ENCODE data around the gene B4GALT4. TPM values are rescaled to one million over a fixed set of nuclear protein-coding genes. Genes with fewer than 3 reads are reported as not detected.

Gene B4GALT4
- total RNA-seq, 2 donors from 2014 or later, result 141 to 145 TPM

- H3K4me1 Mint-ChIP-seq, result peaks cover 13% of the 10 kb centered on the region
- no peak overlapping the region for H3K4me3 Mint-ChIP-seq
- peaks cover 7% of the 10 kb centered on the region for H3K9me3 Mint-ChIP-seq
- DNase-seq, result no peak
- no peak overlapping the region for H3K4me3 ChIP-seq (ENCODE audit: low read length)
- no peak overlapping the region for H3K27ac ChIP-seq (ENCODE audit: low read depth, low read length)
- no peak overlapping the region for H3K9ac ChIP-seq (ENCODE audit: extremely low read depth, low read length, poor library complexity, severe bottlenecking)
- H3K36me3 ChIP-seq (ENCODE audit: control insufficient read depth, insufficient read depth, low read length), result no peaks in the 10 kb centered on the region
- peaks cover 23% of the 10 kb centered on the region for H3K27me3 Mint-ChIP-seq (ENCODE audit: insufficient read depth)
- peaks cover 13% of the 10 kb centered on the region for H3K9me3 ChIP-seq (ENCODE audit: control insufficient read depth, low read length)
- H3K27me3 ChIP-seq (ENCODE audit: control insufficient read depth, insufficient read depth, low read length, poor library complexity, severe bottlenecking), result peaks cover 17% of the 10 kb centered on the region
- TF ChIP-seq CTCF (conservative IDR thresholded peaks at IDR 0.05), result no peak
- 80 to 96% methylated on average over 1 to 3 of the region's 3 CpGs for WGBS, 2 experiments (ENCODE audit: insufficient coverage in 1 of 2, insufficient read length in 1 of 2)
- peaks cover 5% of the 10 kb centered on the region for H3K4me1 ChIP-seq (ENCODE audit: control insufficient read depth, insufficient read depth, low read length)
- H3K27ac Mint-ChIP-seq, result no peak overlapping the region
- no peaks in the 10 kb centered on the region for H3K36me3 Mint-ChIP-seq (ENCODE audit: low read depth)
These were observed 48.2 kb upstream of the B4GALT4 start for GRCh38 chr3:119288669-119289403.

DNA sequence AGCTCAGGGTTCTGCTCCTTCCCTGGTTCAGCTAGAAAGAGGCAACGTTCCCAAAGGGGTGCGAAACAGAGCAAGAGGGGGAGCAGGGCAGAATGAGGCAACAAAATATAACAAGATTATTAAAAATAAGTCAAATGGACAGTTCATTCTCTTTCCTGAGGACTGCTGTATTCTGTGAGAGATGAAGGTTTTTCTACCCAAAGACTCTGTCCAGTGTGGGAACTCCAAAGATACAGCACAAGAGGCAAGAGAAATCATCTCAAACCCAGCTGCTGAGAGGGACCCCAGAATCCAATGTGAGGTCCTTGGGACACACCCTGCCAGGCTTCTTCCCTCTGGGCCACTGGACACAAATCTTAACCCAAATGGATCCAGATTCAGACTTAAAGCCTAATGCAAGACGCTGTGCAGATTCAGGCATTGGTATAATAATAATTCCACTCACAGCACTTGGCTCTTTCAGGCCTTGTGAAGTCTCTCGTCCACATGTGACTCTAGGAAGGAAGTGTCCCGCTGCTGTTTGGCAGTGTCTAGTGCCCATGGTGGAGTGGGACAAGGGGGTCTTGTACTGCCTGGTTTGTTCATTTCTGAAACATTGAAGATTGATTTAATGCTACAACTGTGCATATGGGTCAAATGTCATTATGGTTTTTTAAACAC, 39.0 kb upstream of the B4GALT4 start:
- TF ChIP-seq CTCF (conservative IDR thresholded peaks at IDR 0.05), result no peak
- no peak overlapping the region for H3K27ac ChIP-seq (ENCODE audit: low read depth, low read length)
- peaks cover 11% of the 10 kb centered on the region for H3K4me1 Mint-ChIP-seq
- peaks cover 5% of the 10 kb centered on the region for H3K36me3 Mint-ChIP-seq (ENCODE audit: low read depth)
- no peaks in the 10 kb centered on the region for H3K27me3 ChIP-seq (ENCODE audit: control insufficient read depth, insufficient read depth, low read length, poor library complexity, severe bottlenecking)
- H3K27ac Mint-ChIP-seq, result no peak overlapping the region
- H3K36me3 ChIP-seq (ENCODE audit: control insufficient read depth, insufficient read depth, low read length), result no peaks in the 10 kb centered on the region
- H3K9me3 ChIP-seq (ENCODE audit: control insufficient read depth, low read length), result peaks cover 9% of the 10 kb centered on the region
- no peak for DNase-seq
- H3K4me3 Mint-ChIP-seq, result no peak overlapping the region
- H3K4me1 ChIP-seq (ENCODE audit: control insufficient read depth, insufficient read depth, low read length), result no peaks in the 10 kb centered on the region
- 93% methylated on average over 5 of the region's 5 CpGs; no CpG with 5 or more reads in 1 of the 2 experiments for WGBS, 2 experiments (ENCODE audit: insufficient coverage in 1 of 2, insufficient read length in 1 of 2)
- H3K9me3 Mint-ChIP-seq, result peaks cover 30% of the 10 kb centered on the region
- H3K9ac ChIP-seq (ENCODE audit: extremely low read depth, low read length, poor library complexity, severe bottlenecking), result no peak overlapping the region
- H3K27me3 Mint-ChIP-seq (ENCODE audit: insufficient read depth), result no peaks in the 10 kb centered on the region
- no peak overlapping the region for H3K4me3 ChIP-seq (ENCODE audit: low read length)

GRCh38 chr3:119279101-119279554, 38.5 kb upstream of the B4GALT4 start:
- Mint-ChIP-seq H3K9me3 (peaks cover 30% of the 10 kb centered on the region), H3K27me3 (ENCODE audit: insufficient read depth) (no peaks in the 10 kb centered on the region), H3K4me3 (no peak overlapping the region), H3K27ac (peak overlapping the region; percentile 46), H3K36me3 (ENCODE audit: low read depth) (peaks cover 5% of the 10 kb centered on the region), H3K4me1 (peaks cover 11% of the 10 kb centered on the region)
- no peaks in the 10 kb centered on the region for H3K27me3 ChIP-seq (ENCODE audit: control insufficient read depth, insufficient read depth, low read length, poor library complexity, severe bottlenecking)
- peaks cover 9% of the 10 kb centered on the region for H3K9me3 ChIP-seq (ENCODE audit: control insufficient read depth, low read length)
- H3K27ac ChIP-seq (ENCODE audit: low read depth, low read length), result peak overlapping the region; percentile 8
- peak; percentile 39 for DNase-seq
- 33 to 80% methylated on average over 1 to 6 of the region's 6 CpGs for WGBS, 2 experiments (ENCODE audit: insufficient coverage in 1 of 2, insufficient read length in 1 of 2)
- no peak overlapping the region for H3K9ac ChIP-seq (ENCODE audit: extremely low read depth, low read length, poor library complexity, severe bottlenecking)
- no peak for TF ChIP-seq CTCF (conservative IDR thresholded peaks at IDR 0.05)
- no peak overlapping the region for H3K4me3 ChIP-seq (ENCODE audit: low read length)
- no peaks in the 10 kb centered on the region for H3K36me3 ChIP-seq (ENCODE audit: control insufficient read depth, insufficient read depth, low read length)
- no peaks in the 10 kb centered on the region for H3K4me1 ChIP-seq (ENCODE audit: control insufficient read depth, insufficient read depth, low read length)

Measured in endodermal cell (in vitro differentiated cells).